ENCODE data around the gene CREM. TPM values are rescaled to one million over a fixed set of nuclear protein-coding genes. Genes with fewer than 3 reads are reported as not detected.
A peak's percentile ranks its signal among the peaks of the same experiment; 100 is the strongest.

CREM gene
- total RNA-seq, 1 donor from 2014 or later: 86.4 TPM

DNA sequence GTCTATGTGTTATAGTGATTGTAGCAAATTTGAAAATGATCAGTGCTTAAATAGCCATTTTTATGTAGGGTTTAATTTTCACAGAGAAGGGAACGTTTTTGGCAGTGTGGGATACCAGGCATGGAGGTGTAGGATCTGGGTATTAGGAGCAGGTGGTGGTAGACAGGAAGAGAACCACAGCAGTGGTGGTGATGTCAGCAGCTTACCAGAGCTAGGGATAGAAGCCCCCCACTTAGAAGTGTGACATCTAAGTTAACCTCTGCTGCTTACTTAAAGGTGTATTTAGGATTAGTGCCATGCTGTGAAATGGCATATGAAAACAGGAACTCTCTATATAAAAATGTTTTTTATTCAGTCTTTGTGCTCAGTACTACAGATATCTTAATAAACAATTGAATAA lies 73.8 kb downstream of the CREM start:
- CTCF ChIA-PET: no interaction called here
- H3K4me3 Mint-ChIP-seq: no peak overlapping the region
- peaks cover 38% of the 10 kb centered on the region for H3K36me3 Mint-ChIP-seq (ENCODE audit: low read depth)
- no peak for TF ChIP-seq CTCF (IDR thresholded peaks at IDR 0.05)
- DNase-seq (no peak), ATAC-seq (ENCODE audit: low read depth) (no peak)
- no peaks in the 10 kb centered on the region for H3K9me3 Mint-ChIP-seq
- peaks cover 22% of the 10 kb centered on the region for H3K4me1 Mint-ChIP-seq
- no peaks in the 10 kb centered on the region for H3K27me3 Mint-ChIP-seq
- no peak overlapping the region for H3K27ac Mint-ChIP-seq
- POLR2A ChIA-PET: interaction anchor here (4.4 kb wide), 1 partner anchor 73 kb away, joined by 20 read pairs; the partner anchor contains the start of gene CREM
- intact Hi-C loops (cut with micrococcal nuclease): no loop called here

GRCh38 chr10:35201234-35201633 lies 74.6 kb downstream of the CREM start:
- H3K27ac Mint-ChIP-seq: peak overlapping the region; percentile 11
- no peak for DNase-seq
- POLR2A ChIA-PET: interaction anchor here (4.4 kb wide), 1 partner anchor 74 kb away, joined by 20 read pairs; the partner anchor contains the start of gene CREM

DNA sequence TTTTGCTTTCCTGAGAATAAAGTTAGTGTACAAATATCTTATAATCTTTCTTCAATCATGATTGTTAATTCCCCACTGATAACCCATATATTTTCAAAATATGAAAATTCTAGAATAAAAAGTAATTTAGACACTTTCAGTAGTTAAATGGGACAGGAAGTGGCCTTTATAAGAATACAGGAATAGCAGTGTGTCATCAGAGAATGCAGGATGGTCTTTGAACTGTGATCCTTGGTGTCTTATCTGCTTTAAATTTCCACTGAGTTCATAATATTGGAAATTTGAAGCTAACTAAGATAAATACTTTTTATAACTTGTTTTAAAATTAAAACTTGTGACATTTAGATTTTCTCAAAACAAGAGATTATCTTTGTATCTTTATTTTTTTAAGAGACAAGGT lies 75.4 kb downstream of the CREM start:
- POLR2A ChIA-PET: interaction anchor here (4.4 kb wide), 1 partner anchor 75 kb away, joined by 20 read pairs; the partner anchor contains the start of gene CREM
- no peak for TF ChIP-seq CTCF (IDR thresholded peaks at IDR 0.05)
- CTCF ChIA-PET: no interaction called here
- no peaks in the 10 kb centered on the region for H3K27me3 Mint-ChIP-seq
- H3K9me3 Mint-ChIP-seq: no peaks in the 10 kb centered on the region
- no peak for DNase-seq
- no peak overlapping the region for H3K27ac Mint-ChIP-seq
- intact Hi-C loops (cut with micrococcal nuclease): no loop called here
- no peak for ATAC-seq (ENCODE audit: low read depth)
- H3K4me1 Mint-ChIP-seq: peaks cover 13% of the 10 kb centered on the region
- no peak overlapping the region for H3K4me3 Mint-ChIP-seq
- peaks cover 34% of the 10 kb centered on the region for H3K36me3 Mint-ChIP-seq (ENCODE audit: low read depth)

More at GRCh38 chr10:35201234-35201633, 74.6 kb downstream of the CREM start:
- intact Hi-C loops (cut with micrococcal nuclease): no loop called here
- H3K27me3 Mint-ChIP-seq: no peaks in the 10 kb centered on the region
- no peak for TF ChIP-seq CTCF (IDR thresholded peaks at IDR 0.05)
- no peak for ATAC-seq (ENCODE audit: low read depth)
- CTCF ChIA-PET: no interaction called here
- peaks cover 32% of the 10 kb centered on the region for H3K36me3 Mint-ChIP-seq (ENCODE audit: low read depth)
- H3K9me3 Mint-ChIP-seq: no peaks in the 10 kb centered on the region
- no peak overlapping the region for H3K4me3 Mint-ChIP-seq
- H3K4me1 Mint-ChIP-seq: peaks cover 16% of the 10 kb centered on the region

DNA sequence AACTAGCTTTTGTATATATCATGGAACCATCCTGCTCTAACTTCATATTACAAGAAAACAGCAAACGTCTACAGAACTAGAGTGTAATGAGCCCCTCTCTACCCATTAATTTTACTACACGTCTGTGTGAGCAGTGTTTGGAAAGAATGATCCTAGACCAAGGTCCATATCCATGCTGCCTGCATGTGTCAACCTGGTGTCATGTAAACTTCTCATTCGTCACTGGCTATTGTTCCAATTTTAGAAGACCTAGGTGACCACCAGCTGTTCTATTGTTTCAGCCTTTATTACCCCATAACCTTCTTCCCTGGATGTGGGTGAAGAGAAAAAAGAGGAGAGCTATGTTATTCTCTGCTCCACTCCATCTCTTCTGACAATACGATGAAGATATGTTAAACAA lies 77.1 kb downstream of the CREM start:
- Mint-ChIP-seq H3K27me3 (no peaks in the 10 kb centered on the region), H3K4me3 (no peak overlapping the region), H3K27ac (no peak overlapping the region), H3K9me3 (no peaks in the 10 kb centered on the region), H3K4me1 (peaks cover 11% of the 10 kb centered on the region), H3K36me3 (ENCODE audit: low read depth) (peaks cover 38% of the 10 kb centered on the region)
- ChIA-PET CTCF (interaction anchor here (2.1 kb wide), 1 partner anchor 11 kb away, joined by 4 read pairs; no protein-coding TSS in a partner anchor), POLR2A (interaction anchor here (0.6 kb wide), 1 partner anchor 139 kb away, joined by 8 read pairs; no protein-coding TSS in a partner anchor)
- no peak for TF ChIP-seq CTCF (IDR thresholded peaks at IDR 0.05)
- ATAC-seq (ENCODE audit: low read depth): no peak
- intact Hi-C loops (cut with micrococcal nuclease): no loop called here
- no peak for DNase-seq

GRCh38 chr10:35204650-35205319 lies 78.1 kb downstream of the CREM start:
- no peaks in the 10 kb centered on the region for H3K9me3 Mint-ChIP-seq
- ATAC-seq (ENCODE audit: low read depth): no peak
- peaks cover 17% of the 10 kb centered on the region for H3K4me1 Mint-ChIP-seq
- TF ChIP-seq CTCF (IDR thresholded peaks at IDR 0.05): no peak
- intact Hi-C loops (cut with micrococcal nuclease): no loop called here
- H3K27ac Mint-ChIP-seq: no peak overlapping the region
- ChIA-PET CTCF (interaction anchor here (0.7 to 2.1 kb wide), 3 partner anchors 9 to 84 kb away, joined by 3 to 5 read pairs (median 4); no protein-coding TSS in a partner anchor), POLR2A (interaction anchor here (0.6 to 1.5 kb wide), 4 partner anchors 9 to 1146 kb away, joined by 3 to 5 read pairs (median 4); partner anchors contain the start of gene CREM)
- peaks cover 47% of the 10 kb centered on the region for H3K36me3 Mint-ChIP-seq (ENCODE audit: low read depth)
- DNase-seq: no peak
- H3K27me3 Mint-ChIP-seq: no peaks in the 10 kb centered on the region
- no peak overlapping the region for H3K4me3 Mint-ChIP-seq

All from activated B cell treated with CpG ODN at 0.5 μM for 24 hours (primary cell).